ENCODE results near the gene YES1. TPM values are rescaled to one million over a fixed set of nuclear protein-coding genes. Genes with fewer than 3 reads are reported as not detected.
A peak's percentile ranks its signal among the peaks of the same experiment; 100 is the strongest.

YES1 gene
- total and polyA plus RNA-seq, 2 of the 13 experiments (the other 11 are each of a cell fraction or from before 2014, with no cell fraction given) = 17.2 to 70.8 TPM

DNA sequence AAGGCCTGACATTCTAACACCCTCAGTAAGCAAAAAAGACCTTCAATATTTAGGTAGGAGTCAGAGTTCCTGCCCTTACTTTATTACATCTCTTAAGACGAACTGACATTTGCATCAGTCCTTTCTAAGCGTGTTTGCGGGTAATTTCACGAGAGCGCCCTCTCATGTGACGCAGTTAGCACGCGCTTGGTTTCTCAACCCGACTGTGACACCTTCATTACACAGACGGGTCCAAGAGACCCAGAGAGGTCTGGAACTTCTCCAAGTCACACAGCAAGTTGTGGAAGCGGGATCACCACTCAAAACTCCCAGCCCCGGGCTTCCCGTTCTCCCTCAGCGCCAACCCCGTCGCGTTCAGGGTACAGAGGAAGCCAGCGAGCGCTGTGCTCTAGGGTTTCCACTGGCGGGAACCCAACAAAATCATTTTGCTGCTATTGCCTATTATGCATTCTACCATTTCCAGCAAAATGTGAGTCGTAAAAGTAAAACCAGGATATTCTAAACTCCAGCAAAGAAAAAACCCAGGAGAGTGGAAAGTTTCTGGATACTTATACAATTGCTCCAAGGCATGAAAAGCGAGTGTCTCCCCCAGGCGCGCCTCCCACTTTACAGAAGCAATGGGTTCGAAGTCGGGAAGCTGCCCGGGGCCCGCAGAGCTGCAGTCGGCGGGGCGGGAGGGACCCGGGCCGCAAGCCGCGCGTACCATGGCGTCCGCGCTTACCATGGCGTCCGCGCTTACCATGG lies 100.2 kb downstream of the YES1 start (continued):
- TF ChIP-seq, protein P1, sequence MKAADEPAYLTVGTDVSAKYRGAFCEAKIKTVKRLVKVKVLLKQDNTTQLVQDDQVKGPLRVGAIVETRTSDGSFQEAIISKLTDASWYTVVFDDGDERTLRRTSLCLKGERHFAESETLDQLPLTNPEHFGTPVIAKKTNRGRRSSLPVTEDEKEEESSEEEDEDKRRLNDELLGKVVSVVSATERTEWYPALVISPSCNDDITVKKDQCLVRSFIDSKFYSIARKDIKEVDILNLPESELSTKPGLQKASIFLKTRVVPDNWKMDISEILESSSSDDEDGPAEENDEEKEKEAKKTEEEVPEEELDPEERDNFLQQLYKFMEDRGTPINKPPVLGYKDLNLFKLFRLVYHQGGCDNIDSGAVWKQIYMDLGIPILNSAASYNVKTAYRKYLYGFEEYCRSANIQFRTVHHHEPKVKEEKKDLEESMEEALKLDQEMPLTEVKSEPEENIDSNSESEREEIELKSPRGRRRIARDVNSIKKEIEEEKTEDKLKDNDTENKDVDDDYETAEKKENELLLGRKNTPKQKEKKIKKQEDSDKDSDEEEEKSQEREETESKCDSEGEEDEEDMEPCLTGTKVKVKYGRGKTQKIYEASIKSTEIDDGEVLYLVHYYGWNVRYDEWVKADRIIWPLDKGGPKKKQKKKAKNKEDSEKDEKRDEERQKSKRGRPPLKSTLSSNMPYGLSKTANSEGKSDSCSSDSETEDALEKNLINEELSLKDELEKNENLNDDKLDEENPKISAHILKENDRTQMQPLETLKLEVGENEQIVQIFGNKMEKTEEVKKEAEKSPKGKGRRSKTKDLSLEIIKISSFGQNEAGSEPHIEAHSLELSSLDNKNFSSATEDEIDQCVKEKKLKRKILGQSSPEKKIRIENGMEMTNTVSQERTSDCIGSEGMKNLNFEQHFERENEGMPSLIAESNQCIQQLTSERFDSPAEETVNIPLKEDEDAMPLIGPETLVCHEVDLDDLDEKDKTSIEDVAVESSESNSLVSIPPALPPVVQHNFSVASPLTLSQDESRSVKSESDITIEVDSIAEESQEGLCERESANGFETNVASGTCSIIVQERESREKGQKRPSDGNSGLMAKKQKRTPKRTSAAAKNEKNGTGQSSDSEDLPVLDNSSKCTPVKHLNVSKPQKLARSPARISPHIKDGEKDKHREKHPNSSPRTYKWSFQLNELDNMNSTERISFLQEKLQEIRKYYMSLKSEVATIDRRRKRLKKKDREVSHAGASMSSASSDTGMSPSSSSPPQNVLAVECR (CRISPR knock-in tag; IDR thresholded peaks at IDR 0.05; ENCODE audit: borderline replicate concordance) = peak; percentile 68
- 0 out of 2 replicates have a peak, but pooled peaks have one; percentile 22 for TF ChIP-seq ZNF430 (CRISPR knock-in tag; IDR thresholded peaks at IDR 0.05)
- no peak for TF ChIP-seq YEATS4 (CRISPR knock-in tag; IDR thresholded peaks at IDR 0.05; ENCODE audit: borderline replicate concordance)
- no peak for TF ChIP-seq NPAS2 (CRISPR knock-in tag; IDR thresholded peaks at IDR 0.05; ENCODE audit: borderline replicate concordance)
- TF ChIP-seq ZNF790 (CRISPR knock-in tag; IDR thresholded peaks at IDR 0.05; ENCODE audit: borderline replicate concordance) = no peak
- TF ChIP-seq ZKSCAN8 (CRISPR knock-in tag; IDR thresholded peaks at IDR 0.05; ENCODE audit: borderline replicate concordance) = no peak
- TF ChIP-seq BHLHE40 (IDR thresholded peaks at IDR 0.05; ENCODE audit: low read length) = no peak; the same call in 1 of the 2 replicates
- no peak for TF ChIP-seq SALL2 (CRISPR knock-in tag; IDR thresholded peaks at IDR 0.05)
- peak; percentile 58; the same call in 1 of the 2 replicates for TF ChIP-seq ZSCAN25 (CRISPR knock-in tag; IDR thresholded peaks at IDR 0.05)
- TF ChIP-seq ZNF891 (CRISPR knock-in tag; IDR thresholded peaks at IDR 0.05) = no peak; the same call in 1 of the 2 replicates
- TF ChIP-seq, protein P2, sequence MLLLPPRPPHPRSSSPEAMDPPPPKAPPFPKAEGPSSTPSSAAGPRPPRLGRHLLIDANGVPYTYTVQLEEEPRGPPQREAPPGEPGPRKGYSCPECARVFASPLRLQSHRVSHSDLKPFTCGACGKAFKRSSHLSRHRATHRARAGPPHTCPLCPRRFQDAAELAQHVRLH (CRISPR knock-in tag; IDR thresholded peaks at IDR 0.05; ENCODE audit: borderline replicate concordance, low read depth) = no peak
- TF ChIP-seq ZNF224 (CRISPR knock-in tag; IDR thresholded peaks at IDR 0.05) = 0 out of 2 replicates have a peak, but pooled peaks have one; percentile 17
- no peak for TF ChIP-seq RBFOX2 (IDR thresholded peaks at IDR 0.05; ENCODE audit: low read depth, low read length)
- TF ChIP-seq FOXA1 (IDR thresholded peaks at IDR 0.05) = no peak
- no peak for TF ChIP-seq FOXA1 (CRISPR knock-in tag; IDR thresholded peaks at IDR 0.05)
- TF ChIP-seq SRF (IDR thresholded peaks at IDR 0.05; ENCODE audit: low read depth, low read length) = no peak
- TF ChIP-seq, protein P3, sequence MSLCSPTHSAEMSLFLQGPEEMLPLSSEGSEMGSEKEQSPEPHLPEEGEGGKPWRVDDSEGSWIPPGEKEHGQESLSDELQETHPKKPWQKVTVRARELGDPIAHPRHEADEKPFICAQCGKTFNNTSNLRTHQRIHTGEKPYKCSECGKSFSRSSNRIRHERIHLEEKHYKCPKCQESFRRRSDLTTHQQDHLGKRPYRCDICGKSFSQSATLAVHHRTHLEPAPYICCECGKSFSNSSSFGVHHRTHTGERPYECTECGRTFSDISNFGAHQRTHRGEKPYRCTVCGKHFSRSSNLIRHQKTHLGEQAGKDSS (CRISPR knock-in tag; IDR thresholded peaks at IDR 0.05; ENCODE audit: borderline replicate concordance, low read depth) = peak; percentile 63; the same call in 1 of the 2 replicates
- TF ChIP-seq ZSCAN9 (CRISPR knock-in tag; IDR thresholded peaks at IDR 0.05; ENCODE audit: borderline replicate concordance) = no peak
- TF ChIP-seq, protein P4, sequence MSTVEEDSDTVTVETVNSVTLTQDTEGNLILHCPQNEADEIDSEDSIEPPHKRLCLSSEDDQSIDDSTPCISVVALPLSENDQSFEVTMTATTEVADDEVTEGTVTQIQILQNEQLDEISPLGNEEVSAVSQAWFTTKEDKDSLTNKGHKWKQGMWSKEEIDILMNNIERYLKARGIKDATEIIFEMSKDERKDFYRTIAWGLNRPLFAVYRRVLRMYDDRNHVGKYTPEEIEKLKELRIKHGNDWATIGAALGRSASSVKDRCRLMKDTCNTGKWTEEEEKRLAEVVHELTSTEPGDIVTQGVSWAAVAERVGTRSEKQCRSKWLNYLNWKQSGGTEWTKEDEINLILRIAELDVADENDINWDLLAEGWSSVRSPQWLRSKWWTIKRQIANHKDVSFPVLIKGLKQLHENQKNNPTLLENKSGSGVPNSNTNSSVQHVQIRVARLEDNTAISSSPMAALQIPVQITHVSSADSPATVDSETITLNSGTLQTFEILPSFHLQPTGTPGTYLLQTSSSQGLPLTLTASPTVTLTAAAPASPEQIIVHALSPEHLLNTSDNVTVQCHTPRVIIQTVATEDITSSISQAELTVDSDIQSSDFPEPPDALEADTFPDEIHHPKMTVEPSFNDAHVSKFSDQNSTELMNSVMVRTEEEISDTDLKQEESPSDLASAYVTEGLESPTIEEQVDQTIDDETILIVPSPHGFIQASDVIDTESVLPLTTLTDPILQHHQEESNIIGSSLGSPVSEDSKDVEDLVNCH (CRISPR knock-in tag; IDR thresholded peaks at IDR 0.05) = no peak
- TF ChIP-seq SNRNP70 (IDR thresholded peaks at IDR 0.05; ENCODE audit: low read depth, low read length) = no peak

Data from HepG2 (cell line).